Femur (tissue), 1 donor: Measurements from ENCODE around the gene TCAIM.
A peak's percentile ranks its signal among the peaks of the same experiment; 100 is the strongest.
"Not testable (repeated sequence)": the region's sequence is repeated elsewhere in the genome, so short reads cannot be mapped to it uniquely, and the experiment has no call there.

ENCODE experiments used
- DNase-seq: peaks from one replicate; pipeline ENCODE4 v3.0.0-alpha.2; 2017

TCAIM gene

GRCh38 chr3:44416031-44417030 is 77.8 kb downstream of the TCAIM start:
- no peak for DNase-seq

DNA sequence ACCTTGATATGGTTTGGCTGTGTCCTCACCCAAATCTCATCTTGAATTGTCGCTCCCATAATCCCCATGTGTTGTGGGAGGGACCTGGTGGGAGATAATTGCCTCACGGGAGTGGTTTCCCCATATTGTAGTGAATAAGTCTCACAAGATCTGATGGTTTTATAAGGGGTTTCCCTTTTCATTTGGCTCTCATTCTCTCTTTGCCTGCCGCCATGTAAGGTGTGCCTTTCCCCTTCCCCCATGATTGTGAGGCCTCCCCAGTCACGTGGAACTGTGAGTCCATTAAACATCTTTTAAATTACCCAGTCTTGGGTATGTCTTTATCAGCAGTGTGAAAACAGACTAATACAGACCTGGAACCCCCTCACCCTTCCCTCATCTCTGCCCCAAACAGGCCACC is 79.6 kb downstream of the TCAIM start:
- not testable (repeated sequence) for DNase-seq

DNA sequence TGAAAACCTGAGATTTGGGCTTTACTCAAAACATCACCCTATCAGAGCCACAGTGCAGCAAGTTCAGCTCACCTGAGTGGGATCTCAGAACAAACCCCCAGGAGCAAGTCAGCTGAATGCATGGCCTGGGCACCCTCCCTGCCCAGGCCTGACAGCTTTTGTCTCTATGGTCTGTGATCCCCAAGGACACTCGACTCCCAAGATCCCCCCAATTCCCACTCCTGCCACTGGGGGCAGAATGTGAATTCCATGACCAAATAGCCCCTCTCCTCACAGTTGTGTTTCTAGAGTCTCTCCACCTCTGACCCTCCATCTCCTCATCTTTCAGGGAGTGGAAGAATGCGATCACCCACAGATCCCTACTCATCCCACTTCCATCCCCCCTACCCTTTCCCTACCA is 80.0 kb downstream of the TCAIM start:
- DNase-seq = no peak

GRCh38 chr3:44419116-44419922 is 80.8 kb downstream of the TCAIM start:
- no peak for DNase-seq

- no peak for DNase-seq
Observed at GRCh38 chr3:44419923-44420650, 81.5 kb downstream of the TCAIM start.

GRCh38 chr3:44420676-44421075 is 82.1 kb downstream of the TCAIM start:
- DNase-seq = no peak

- DNase-seq = no peak
Observed at GRCh38 chr3:44421280-44421679, 82.7 kb downstream of the TCAIM start.

- no peak for DNase-seq
Observed at GRCh38 chr3:44424758-44425157, 86.2 kb downstream of the TCAIM start.

- DNase-seq = no peak
Observed at GRCh38 chr3:44427683-44428082, 89.1 kb downstream of the TCAIM start.

DNA sequence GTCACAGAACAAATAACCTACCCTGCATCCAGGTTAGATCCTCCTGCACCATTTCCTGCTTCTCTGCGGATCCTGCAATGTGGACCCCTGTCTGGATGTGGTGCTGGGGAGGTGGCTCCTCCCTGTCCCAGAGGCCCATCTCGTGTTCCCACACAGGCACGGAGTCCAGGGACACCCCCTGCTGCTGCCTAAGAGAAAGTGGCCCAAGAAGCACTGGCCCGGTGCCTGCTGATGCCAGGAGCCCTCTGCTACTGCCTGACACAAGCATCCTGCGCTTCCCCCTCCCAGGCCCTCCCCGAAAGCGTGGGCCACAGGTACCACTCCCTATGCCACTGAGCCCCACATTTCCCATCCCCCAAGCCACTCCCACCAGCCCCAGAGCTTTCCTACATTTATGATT is 90.3 kb downstream of the TCAIM start:
- DNase-seq = no peak

DNA sequence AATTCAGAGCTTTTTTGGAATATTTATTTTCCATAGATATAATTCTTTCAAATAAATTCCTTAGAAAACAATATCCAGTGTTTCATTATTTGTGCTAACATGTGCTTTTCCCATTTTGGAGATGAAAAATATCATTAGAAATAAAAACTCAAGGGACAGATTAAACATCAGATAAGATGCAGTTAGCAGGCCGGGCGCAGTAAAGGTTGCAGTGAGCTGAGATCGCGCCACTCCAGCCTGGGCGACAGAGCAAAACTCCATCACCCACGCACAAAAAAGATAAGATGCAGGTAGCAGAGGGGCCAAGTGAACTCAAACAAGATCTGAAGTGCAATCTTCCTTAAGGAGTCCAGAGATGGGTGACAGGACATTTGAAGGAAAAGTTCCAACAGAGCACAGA is 90.9 kb downstream of the TCAIM start:
- no peak for DNase-seq

- DNase-seq = no peak
Observed at GRCh38 chr3:44430466-44430865, 91.9 kb downstream of the TCAIM start.

GRCh38 chr3:44434834-44435510 is 96.4 kb downstream of the TCAIM start:
- DNase-seq = no peak

GRCh38 chr3:44436181-44436580 is 97.6 kb downstream of the TCAIM start:
- no peak for DNase-seq

- no peak for DNase-seq
Observed at GRCh38 chr3:44437800-44438199, 99.2 kb downstream of the TCAIM start.

GRCh38 chr3:44439499-44440295 is 101.1 kb downstream of the TCAIM start:
- peak; percentile 77 for DNase-seq

GRCh38 chr3:44442596-44443309 is 104.2 kb downstream of the TCAIM start:
- no peak for DNase-seq

DNA sequence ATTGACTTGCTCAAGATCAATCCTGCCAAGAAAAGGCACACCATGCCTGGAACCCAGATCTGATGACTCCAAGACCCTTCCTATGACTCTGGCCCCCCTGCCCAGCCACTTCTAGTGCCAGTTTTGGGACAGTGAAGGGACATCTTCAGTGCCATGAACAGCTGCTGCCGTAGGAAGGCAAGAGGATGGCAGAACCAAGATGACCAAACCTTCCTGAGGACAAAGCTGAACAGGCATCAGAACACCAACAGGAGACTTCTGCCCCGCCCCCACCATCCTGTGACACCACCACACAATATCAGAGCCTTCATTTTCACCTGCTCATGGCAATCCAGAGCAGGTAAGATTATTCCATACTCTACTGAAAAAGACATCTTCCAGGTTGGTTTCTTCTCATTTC is 105.9 kb downstream of the TCAIM start:
- no peak for DNase-seq

- no peak for DNase-seq
Observed at GRCh38 chr3:44444896-44445691, 106.5 kb downstream of the TCAIM start.

GRCh38 chr3:44445786-44446185 is 107.2 kb downstream of the TCAIM start:
- no peak for DNase-seq
